IMR-90 (cell line): ENCODE measurements around the gene REN. TPM values are rescaled to one million over a fixed set of nuclear protein-coding genes. Genes with fewer than 3 reads are reported as not detected.

Source experiments
- ATAC-seq: fragments of 200-7000 bp; cut with Tn5 transposase; 2 replicates; pipeline ENCODE4 v1.9.1; 2020; ENCODE audit warnings: low read depth, mild to moderate bottlenecking, moderate library complexity
- BruUV-seq: library from RNA; stranded (reverse); fragments of 400-500 nt; replicated peaks from 2 replicates; lab custom pipeline; 2021; lab: Mats Ljungman, UMichigan
- CTCF ChIA-PET: fragments of 300-600 bp; formaldehyde crosslinking; extraction: SDS; loops from one replicate; lab custom pipeline; 2021; ENCODE audit warnings: antibody characterized with exemption; lab: Yijun Ruan, JAX
- POLR2A ChIA-PET: fragments of 300-600 bp; sonication (Branson Sonifier 250); formaldehyde crosslinking; loops from one replicate; lab custom pipeline; 2022; ENCODE audit warnings: antibody characterized with exemption; ENCODE audit not compliant: unreplicated experiment; lab: Charles Lee
- DNase-seq: peaks from one replicate; pipeline ENCODE4 v3.0.0; 2013
- H2AFZ ChIP-seq: replicated peaks from 2 replicates; pipeline ENCODE3; 2013; ENCODE audit warnings: low read length, mild to moderate bottlenecking; ENCODE audit not compliant: poor library complexity
- H2AK5ac ChIP-seq: 2 replicates; pipeline ENCODE4 v1.6.1; 2013; ENCODE audit warnings: low read depth, low read length, inconsistent platforms
- H2AK9ac ChIP-seq: replicated peaks from 2 replicates; pipeline ENCODE3; 2013; ENCODE audit warnings: mild to moderate bottlenecking, low read depth, low read length, moderate library complexity; ENCODE audit not compliant: poor library complexity
- H2BK120ac ChIP-seq: 2 replicates; pipeline ENCODE4 v1.6.1; 2013; ENCODE audit warnings: low read depth, low read length, inconsistent platforms
- H2BK15ac ChIP-seq: 3 replicates; pipeline ENCODE4 v1.6.1; 2013; ENCODE audit warnings: low read depth, low read length, inconsistent platforms
- H2BK20ac ChIP-seq: 2 replicates; pipeline ENCODE4 v1.6.1; 2013; ENCODE audit warnings: low read depth, mild to moderate bottlenecking, inconsistent platforms, low read length, moderate library complexity
- H2BK5ac ChIP-seq: 2 replicates; pipeline ENCODE4 v1.6.1; 2013; ENCODE audit warnings: mild to moderate bottlenecking, low read depth, low read length, inconsistent platforms; ENCODE audit not compliant: poor library complexity, severe bottlenecking
- H3K14ac ChIP-seq: replicated peaks from 2 replicates; pipeline ENCODE4 v1.6.1; 2013; ENCODE audit warnings: low read depth, low read length, inconsistent platforms
- H3K18ac ChIP-seq: 2 replicates; pipeline ENCODE4 v1.6.1; 2013; ENCODE audit warnings: low read depth, low read length, control low read depth
- H3K23ac ChIP-seq: 2 replicates; pipeline ENCODE4 v1.6.1; 2013; ENCODE audit warnings: low read depth, low read length, inconsistent platforms
- H3K27ac ChIP-seq: 2 replicates; pipeline ENCODE4 v1.5.1; 2013; ENCODE audit warnings: mild to moderate bottlenecking, control low read depth, low read length; ENCODE audit not compliant: insufficient read depth
- H3K27me3 ChIP-seq: 2 replicates; pipeline ENCODE4 v1.6.1; 2013; ENCODE audit warnings: low read length; ENCODE audit not compliant: control insufficient read depth, insufficient read depth
- H3K36me3 ChIP-seq: 2 replicates; pipeline ENCODE4 v1.6.1; 2013; ENCODE audit warnings: low read length, mixed read lengths; ENCODE audit not compliant: control insufficient read depth, insufficient read depth
- H3K4ac ChIP-seq: 2 replicates; pipeline ENCODE4 v1.6.1; 2013; ENCODE audit warnings: low read depth, low read length, inconsistent platforms
- H3K4me1 ChIP-seq: 2 replicates; pipeline ENCODE4 v1.6.1; 2013; ENCODE audit warnings: low read length, mixed read lengths; ENCODE audit not compliant: control insufficient read depth, insufficient read depth
- H3K4me2 ChIP-seq: 2 replicates; pipeline ENCODE4 v1.6.1; 2013; ENCODE audit warnings: low read depth, mild to moderate bottlenecking, control low read depth, low read length, moderate library complexity
- H3K4me3 ChIP-seq: 2 replicates; pipeline ENCODE4 v1.5.1; 2013; ENCODE audit warnings: low read depth, mild to moderate bottlenecking, control low read depth, low read length, moderate library complexity; ENCODE audit not compliant: insufficient read depth
- H3K56ac ChIP-seq: 2 replicates; pipeline ENCODE4 v1.6.1; 2013; ENCODE audit warnings: low read length, inconsistent platforms; ENCODE audit not compliant: insufficient read depth; ENCODE audit errors: extremely low read depth
- H3K79me1 ChIP-seq, 2 experiments: 2 replicates each; pipeline ENCODE4 v1.6.1; 2013; ENCODE audit warnings: low read length in 2 of 2, inconsistent platforms in 1 of 2, low read depth in 1 of 2
- H3K9ac ChIP-seq: 2 replicates; pipeline ENCODE4 v1.6.1; 2013; ENCODE audit warnings: low read depth, low read length, control low read depth
- H3K9me1 ChIP-seq: 2 replicates; pipeline ENCODE4 v1.6.1; 2013; ENCODE audit warnings: low read length, inconsistent platforms; ENCODE audit not compliant: insufficient read depth
- H3K9me3 ChIP-seq: 2 replicates; pipeline ENCODE4 v1.6.1; 2013; ENCODE audit warnings: low read length; ENCODE audit not compliant: control insufficient read depth, insufficient read depth
- H4K20me1 ChIP-seq: 2 replicates; pipeline ENCODE4 v1.6.1; 2013; ENCODE audit warnings: low read length, inconsistent platforms; ENCODE audit not compliant: insufficient read depth
- H4K5ac ChIP-seq: 2 replicates; pipeline ENCODE4 v1.6.1; 2013; ENCODE audit warnings: mild to moderate bottlenecking, low read depth, low read length, control low read depth
- H4K8ac ChIP-seq, 2 experiments: 2 replicates each; pipeline ENCODE4 v1.6.1; 2013; ENCODE audit warnings: low read depth in 2 of 2, low read length in 2 of 2, control low read depth in 1 of 2, inconsistent platforms in 1 of 2
- H4K91ac ChIP-seq: 2 replicates; pipeline ENCODE4 v1.6.1; 2013; ENCODE audit warnings: low read depth, low read length, inconsistent platforms; ENCODE audit not compliant: insufficient read depth
- BHLHE40 ChIP-seq: fragments of 150-350 bp; IDR thresholded peaks from 2 replicates; pipeline ENCODE4 v1.6.1; 2016; ENCODE audit warnings: mild to moderate bottlenecking, low read depth, low read length
- CEBPB ChIP-seq: IDR thresholded peaks from 2 replicates; pipeline ENCODE4 v1.6.1; 2012; ENCODE audit warnings: low read depth, low read length, improper control_type of control experiment
- FOS ChIP-seq: fragments of 150-350 bp; IDR thresholded peaks from 2 replicates; pipeline ENCODE4 v1.6.1; 2016; ENCODE audit warnings: low read depth, low read length
- MAZ ChIP-seq: IDR thresholded peaks from 2 replicates; pipeline ENCODE4 v1.6.1; 2012; ENCODE audit warnings: low read depth, mild to moderate bottlenecking, low read length, improper control_type of control experiment, moderate library complexity, borderline replicate concordance
- MXI1 ChIP-seq: IDR thresholded peaks from 2 replicates; pipeline ENCODE4 v1.6.1; 2012; ENCODE audit warnings: low read depth, mild to moderate bottlenecking, low read length, moderate library complexity, borderline replicate concordance
- POLR2A ChIP-seq: IDR thresholded peaks from 2 replicates; pipeline ENCODE4 v1.6.1; 2012; ENCODE audit warnings: mild to moderate bottlenecking, low read depth, low read length
- RAD21 ChIP-seq: IDR thresholded peaks from 2 replicates; pipeline ENCODE4 v1.6.1; 2012; ENCODE audit warnings: low read length, improper control_type of control experiment
- RCOR1 ChIP-seq: IDR thresholded peaks from 2 replicates; pipeline ENCODE4 v1.6.1; 2012; ENCODE audit warnings: mild to moderate bottlenecking, low read length, improper control_type of control experiment; ENCODE audit not compliant: insufficient replicate concordance
- RFX5 ChIP-seq: IDR thresholded peaks from 2 replicates; pipeline ENCODE4 v1.8.0; 2012; ENCODE audit warnings: low read depth, mild to moderate bottlenecking, low read length, moderate library complexity
- SMC3 ChIP-seq: fragments of 150-350 bp; IDR thresholded peaks from 2 replicates; pipeline ENCODE4 v1.6.1; 2016; ENCODE audit warnings: low read depth, mild to moderate bottlenecking, antibody characterized with exemption, low read length, moderate library complexity
- WGBS, 2 experiments: methylation state at CpG; one replicate each; pipeline versions ENCODE4 v1.1.5 to v1.1.7; 2013; ENCODE audit warnings: missing lambda C conversion rate in 2 of 2; ENCODE audit not compliant: insufficient read length in 1 of 2; ENCODE audit errors: extremely low coverage in 2 of 2; 5-methylcytosine and 5-hydroxymethylcytosine counted together
- dilution Hi-C: fragments of 300-500 bp; cut with HindIII; formaldehyde crosslinking; loops from one replicate; pipeline ENCODE4 v1.14.3; 2018; ENCODE audit warnings: low sequenced_read_pairs; ENCODE audit not compliant: unreplicated experiment
- in situ Hi-C: fragments of 300-500 bp; cut with MboI; formaldehyde crosslinking; loops from 3 replicates; pipeline ENCODE4 v1.14.3; 2019; ENCODE audit warnings: low sequenced_read_pairs, inconsistent platforms, mixed read lengths
- intact Hi-C: fragments of 100-400 bp; cut with micrococcal nuclease; formaldehyde crosslinking; loops from 2 replicates; pipeline ENCODE4 v1.10.0; 2022
- polyA plus RNA-seq, 3 experiments: library from polyadenylated mRNA; depleted of rRNA; stranded (reverse); fragments of >200 nt; gene quantifications; 2 replicates each; pipeline ENCODE4 v1.2.3, GENCODE V29; 2012; ENCODE audit warnings: low replicate concordance in 1 of 3
- total RNA-seq: library from RNA; depleted of rRNA; stranded (reverse); fragments of >200 nt; gene quantifications from 2 replicates; pipeline ENCODE4 v1.2.3, GENCODE V29; 2012
- TF ChIP-seq, protein P1 (sequence below): conservative IDR thresholded peaks from 2 replicates; pipeline ENCODE4 v1.5.1; 2012; ENCODE audit warnings: mild to moderate bottlenecking, low read depth, low read length, improper control_type of control experiment
- TF ChIP-seq, protein P2 (sequence below): fragments of 150-350 bp; IDR thresholded peaks from 2 replicates; pipeline ENCODE4 v1.6.1; 2016; ENCODE audit warnings: low read depth, mild to moderate bottlenecking, low read length, moderate library complexity, borderline replicate concordance
- TF ChIP-seq, protein P3 (sequence below): fragments of 150-350 bp; IDR thresholded peaks from 2 replicates; pipeline ENCODE4 v1.6.1; 2017; ENCODE audit warnings: mild to moderate bottlenecking, antibody characterized with exemption, low read length, low read depth

The REN gene
- total and polyA plus RNA-seq, 2 of the 4 experiments (the other 2 are of a cell fraction), result 0.54 to 1.2 TPM

DNA sequence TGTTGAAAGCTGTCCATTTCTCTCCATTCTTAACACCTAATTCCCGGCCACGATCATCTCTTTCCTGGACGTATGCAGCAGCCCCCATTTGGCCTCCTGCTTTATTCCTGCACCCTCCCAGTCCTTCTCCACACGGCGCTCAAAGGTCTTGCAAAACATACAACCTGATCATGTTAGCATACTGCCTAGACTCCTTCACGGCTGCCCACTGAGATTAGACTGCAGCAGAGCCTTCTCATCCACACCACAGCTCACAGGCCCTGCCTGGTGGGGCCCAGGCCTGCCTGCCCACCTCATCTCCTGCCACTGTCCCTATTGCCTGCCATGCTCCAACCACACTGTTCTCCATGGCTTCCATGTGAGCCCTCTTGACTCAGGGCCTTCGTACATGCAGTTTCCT, 44.9 kb upstream of the REN start:
- Histone ChIP-seq H3K4me1 (0 out of 2 replicates have a peak, but pooled peaks cover 1% of the 10 kb centered on the region), H3K9ac (no peak overlapping the region), H3K56ac (no peak overlapping the region), H3K79me1 (no peaks in the 10 kb centered on the region), H4K8ac (no peak overlapping the region), H2BK5ac (no peak overlapping the region), H3K4me2 (no peak overlapping the region), H3K14ac (no peak overlapping the region), H4K91ac (no peak overlapping the region), H2BK120ac (no peak overlapping the region), H2BK20ac (no peak overlapping the region), H3K4me3 (no peak overlapping the region), H2AK5ac (no peak overlapping the region), H3K18ac (no peak overlapping the region), H3K36me3 (no peaks in the 10 kb centered on the region), H4K5ac (no peak overlapping the region), H4K20me1 (no peaks in the 10 kb centered on the region), H3K27ac (no peak overlapping the region), H3K27me3 (no peaks in the 10 kb centered on the region; the same call in 1 of the 2 replicates), H3K9me1 (no peaks in the 10 kb centered on the region), H2BK15ac (no peak overlapping the region), H3K9me3 (no peaks in the 10 kb centered on the region), H2AK9ac (peak overlapping the region; percentile 45), H3K23ac (peak overlapping the region; percentile 39; the same call in 1 of the 2 replicates), H2AFZ (peak overlapping the region; percentile 25), H3K4ac (no peak overlapping the region; the same call in 1 of the 2 replicates)
- intact Hi-C loops (loop anchor here (5.0 kb wide), 1 partner anchor 86 kb away; no protein-coding TSS in a partner anchor), in situ Hi-C loops (loop anchor here (5.0 kb wide), 1 partner anchor 151 kb away; no protein-coding TSS in a partner anchor), dilution Hi-C loops (no loop called here)
- TF ChIP-seq, protein P1, sequence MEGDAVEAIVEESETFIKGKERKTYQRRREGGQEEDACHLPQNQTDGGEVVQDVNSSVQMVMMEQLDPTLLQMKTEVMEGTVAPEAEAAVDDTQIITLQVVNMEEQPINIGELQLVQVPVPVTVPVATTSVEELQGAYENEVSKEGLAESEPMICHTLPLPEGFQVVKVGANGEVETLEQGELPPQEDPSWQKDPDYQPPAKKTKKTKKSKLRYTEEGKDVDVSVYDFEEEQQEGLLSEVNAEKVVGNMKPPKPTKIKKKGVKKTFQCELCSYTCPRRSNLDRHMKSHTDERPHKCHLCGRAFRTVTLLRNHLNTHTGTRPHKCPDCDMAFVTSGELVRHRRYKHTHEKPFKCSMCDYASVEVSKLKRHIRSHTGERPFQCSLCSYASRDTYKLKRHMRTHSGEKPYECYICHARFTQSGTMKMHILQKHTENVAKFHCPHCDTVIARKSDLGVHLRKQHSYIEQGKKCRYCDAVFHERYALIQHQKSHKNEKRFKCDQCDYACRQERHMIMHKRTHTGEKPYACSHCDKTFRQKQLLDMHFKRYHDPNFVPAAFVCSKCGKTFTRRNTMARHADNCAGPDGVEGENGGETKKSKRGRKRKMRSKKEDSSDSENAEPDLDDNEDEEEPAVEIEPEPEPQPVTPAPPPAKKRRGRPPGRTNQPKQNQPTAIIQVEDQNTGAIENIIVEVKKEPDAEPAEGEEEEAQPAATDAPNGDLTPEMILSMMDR, result no peak
- TF ChIP-seq BHLHE40 (no peak), CEBPB (no peak), RAD21 (no peak), FOS (no peak), RCOR1 (no peak), POLR2A (no peak), MXI1 (no peak), SMC3 (no peak), RFX5 (no peak), MAZ (no peak)
- TF ChIP-seq, protein P2, sequence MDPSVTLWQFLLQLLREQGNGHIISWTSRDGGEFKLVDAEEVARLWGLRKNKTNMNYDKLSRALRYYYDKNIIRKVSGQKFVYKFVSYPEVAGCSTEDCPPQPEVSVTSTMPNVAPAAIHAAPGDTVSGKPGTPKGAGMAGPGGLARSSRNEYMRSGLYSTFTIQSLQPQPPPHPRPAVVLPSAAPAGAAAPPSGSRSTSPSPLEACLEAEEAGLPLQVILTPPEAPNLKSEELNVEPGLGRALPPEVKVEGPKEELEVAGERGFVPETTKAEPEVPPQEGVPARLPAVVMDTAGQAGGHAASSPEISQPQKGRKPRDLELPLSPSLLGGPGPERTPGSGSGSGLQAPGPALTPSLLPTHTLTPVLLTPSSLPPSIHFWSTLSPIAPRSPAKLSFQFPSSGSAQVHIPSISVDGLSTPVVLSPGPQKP, result no peak
- TF ChIP-seq, protein P3, sequence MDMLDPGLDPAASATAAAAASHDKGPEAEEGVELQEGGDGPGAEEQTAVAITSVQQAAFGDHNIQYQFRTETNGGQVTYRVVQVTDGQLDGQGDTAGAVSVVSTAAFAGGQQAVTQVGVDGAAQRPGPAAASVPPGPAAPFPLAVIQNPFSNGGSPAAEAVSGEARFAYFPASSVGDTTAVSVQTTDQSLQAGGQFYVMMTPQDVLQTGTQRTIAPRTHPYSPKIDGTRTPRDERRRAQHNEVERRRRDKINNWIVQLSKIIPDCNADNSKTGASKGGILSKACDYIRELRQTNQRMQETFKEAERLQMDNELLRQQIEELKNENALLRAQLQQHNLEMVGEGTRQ, result no peak
- 37% methylated on average over 6 of the region's 7 CpGs; no CpG with 5 or more reads in 1 of the 2 experiments for WGBS, 2 experiments
- BruUV-seq, result no TSS peak
- no peak for DNase-seq
- CTCF ChIA-PET, result interaction anchor here (2.0 kb wide), 1 partner anchor 13 kb away, joined by 5 read pairs; no protein-coding TSS in a partner anchor
- POLR2A ChIA-PET, result no interaction called here
- ATAC-seq, result no peak
